CD4-positive, alpha-beta memory T cell (primary cell): ENCODE measurements around the gene TSHR. TPM values are rescaled to one million over a fixed set of nuclear protein-coding genes. Genes with fewer than 3 reads are reported as not detected.

Experiments
- CTCF ChIA-PET: fragments of 350-600 bp; sonication (Branson Sonifier 250); formaldehyde crosslinking; loops from one replicate; lab custom pipeline; 2021; ENCODE audit warnings: inconsistent platforms; ENCODE audit not compliant: partially characterized antibody; lab: Charles Lee
- POLR2A ChIA-PET: fragments of 350-600 bp; sonication (Branson Sonifier 250); formaldehyde crosslinking; loops from one replicate; lab custom pipeline; 2021; ENCODE audit not compliant: partially characterized antibody; lab: Charles Lee
- DNase-seq, 5 donors: peaks; one replicate each; pipeline versions ENCODE4 v3.0.0 to v3.0.0-alpha.2; 2020 to 2022; ENCODE audit warnings: mixed read lengths in 1 of 5
- H3K27ac ChIP-seq: one replicate; pipeline ENCODE4 v1.7.0; 2013; ENCODE audit warnings: low read depth, low read length
- H3K27me3 ChIP-seq: 2 replicates; pipeline ENCODE4 v1.7.0; 2013; ENCODE audit warnings: mild to moderate bottlenecking, low read length, moderate library complexity; ENCODE audit not compliant: insufficient read depth
- H3K36me3 ChIP-seq: 2 replicates; pipeline ENCODE4 v1.7.0; 2013; ENCODE audit warnings: mild to moderate bottlenecking, low read length, moderate library complexity; ENCODE audit not compliant: insufficient read depth
- H3K4me1 ChIP-seq: 2 replicates; pipeline ENCODE4 v1.7.0; 2013; ENCODE audit warnings: mild to moderate bottlenecking, low read length, moderate library complexity; ENCODE audit not compliant: insufficient read depth
- H3K4me3 ChIP-seq, 2 donors: one replicate each; pipeline ENCODE4 v1.7.0; 2013; ENCODE audit warnings: low read length in 2 of 2, mild to moderate bottlenecking in 1 of 2
- H3K9me3 ChIP-seq, 2 donors: one replicate each; pipeline ENCODE4 v1.7.0; 2013; ENCODE audit warnings: low read length in 2 of 2, control low read depth in 1 of 2; ENCODE audit not compliant: control insufficient read depth in 1 of 2
- H3K27ac Mint-ChIP-seq, 7 donors: one replicate each; pipeline ENCODE4 v1.8.0; 2020 to 2021; ENCODE audit warnings: mixed read lengths in 7 of 7, mild to moderate bottlenecking in 6 of 7, inconsistent platforms in 3 of 7, moderate library complexity in 3 of 7
- H3K27me3 Mint-ChIP-seq, 2 donors: one replicate each; pipeline ENCODE4 v1.8.0; 2020 to 2021; ENCODE audit warnings: mixed read lengths in 2 of 2
- H3K36me3 Mint-ChIP-seq, 2 donors: one replicate each; pipeline ENCODE4 v1.8.0; 2020 to 2021; ENCODE audit warnings: mixed read lengths in 2 of 2, inconsistent platforms in 1 of 2, mild to moderate bottlenecking in 1 of 2
- H3K4me1 Mint-ChIP-seq, 4 donors: one replicate each; pipeline ENCODE4 v1.8.0; 2020 to 2021; ENCODE audit warnings: mixed read lengths in 4 of 4, mild to moderate bottlenecking in 1 of 4
- H3K4me3 Mint-ChIP-seq, 8 donors: one replicate each; pipeline ENCODE4 v1.8.0; 2020 to 2021; ENCODE audit warnings: mixed read lengths in 8 of 8, mild to moderate bottlenecking in 7 of 8, moderate library complexity in 6 of 8, inconsistent platforms in 3 of 8
- H3K9me3 Mint-ChIP-seq, 8 donors: one replicate each; pipeline ENCODE4 v1.8.0; 2020 to 2021; ENCODE audit warnings: mixed read lengths in 8 of 8, mild to moderate bottlenecking in 5 of 8, inconsistent platforms in 3 of 8, moderate library complexity in 1 of 8
- intact Hi-C: fragments of 100-400 bp; cut with micrococcal nuclease; formaldehyde crosslinking; loops from one replicate; pipeline ENCODE4 v1.15.1; 2023
- polyA plus RNA-seq, 2 donors: library from polyadenylated mRNA; unstranded; fragments of 300-500 nt; fragmentation: Illumina TruSeq; gene quantifications; one replicate each; pipeline ENCODE4 v1.2.3, GENCODE V29; 2021
- total RNA-seq, 2 experiments: library from RNA; stranded (reverse); gene quantifications; one replicate each; pipeline ENCODE4 v1.2.3, GENCODE V29; 2021

TSHR gene
- total and polyA plus RNA-seq, 4 experiments from 2014 or later = 0.09 to 0.84 (median 0.30) TPM; not detected in 1

DNA sequence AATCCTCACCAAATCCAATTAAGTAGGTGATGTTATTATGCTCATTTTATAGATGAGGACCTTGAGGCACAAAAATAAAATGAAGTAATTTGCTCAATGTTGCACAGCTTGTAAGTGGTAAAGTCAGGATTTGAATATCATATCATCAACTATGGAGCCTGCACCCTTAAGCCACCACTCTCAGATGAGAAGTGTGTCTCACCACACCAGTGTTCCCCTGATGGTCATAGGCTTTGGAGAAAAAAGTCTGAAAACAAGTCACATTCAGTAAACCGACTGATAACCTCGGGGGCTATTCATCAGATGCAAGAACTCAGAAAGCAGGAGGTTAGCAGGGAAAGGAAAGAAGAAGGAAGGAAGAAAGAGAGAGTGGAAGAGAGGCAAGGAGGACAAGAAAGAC, 2.8 kb downstream of the TSHR start:
- peaks cover 46% of the 10 kb centered on the region for H3K4me1 ChIP-seq
- CTCF ChIA-PET = interaction anchor here (2.1 to 11.6 kb wide), 2 partner anchors 28 to 212 kb away, joined by 7 to 285 read pairs; no protein-coding TSS in a partner anchor
- no peak for DNase-seq
- no peak overlapping the region for H3K27ac ChIP-seq
- POLR2A ChIA-PET = interaction anchor here (1.7 to 3.4 kb wide), 4 partner anchors 16 to 261 kb away, joined by 3 to 18 read pairs (median 11); partner anchors contain the start of gene CEP128
- no peaks in the 10 kb centered on the region for H3K9me3 ChIP-seq
- no peaks in the 10 kb centered on the region for H3K27me3 Mint-ChIP-seq
- H3K4me1 Mint-ChIP-seq = peaks cover 32 to 48% (median 39%) of the 10 kb centered on the region in 4 donors
- peak overlapping the region; percentile 2 to 81 (median 48) for H3K4me3 Mint-ChIP-seq
- no peaks in the 10 kb centered on the region for H3K27me3 ChIP-seq
- no peak overlapping the region for H3K4me3 ChIP-seq
- H3K36me3 ChIP-seq = no peaks in the 10 kb centered on the region
- H3K9me3 Mint-ChIP-seq = peaks cover 0 to 2% (median 0%) of the 10 kb centered on the region in 8 donors
- H3K27ac Mint-ChIP-seq = peak overlapping the region in 6 of 7 donors; percentile 17 to 95 (median 78)
- peaks cover 3 to 4% of the 10 kb centered on the region in 2 donors for H3K36me3 Mint-ChIP-seq
- intact Hi-C loops = no loop called here

DNA sequence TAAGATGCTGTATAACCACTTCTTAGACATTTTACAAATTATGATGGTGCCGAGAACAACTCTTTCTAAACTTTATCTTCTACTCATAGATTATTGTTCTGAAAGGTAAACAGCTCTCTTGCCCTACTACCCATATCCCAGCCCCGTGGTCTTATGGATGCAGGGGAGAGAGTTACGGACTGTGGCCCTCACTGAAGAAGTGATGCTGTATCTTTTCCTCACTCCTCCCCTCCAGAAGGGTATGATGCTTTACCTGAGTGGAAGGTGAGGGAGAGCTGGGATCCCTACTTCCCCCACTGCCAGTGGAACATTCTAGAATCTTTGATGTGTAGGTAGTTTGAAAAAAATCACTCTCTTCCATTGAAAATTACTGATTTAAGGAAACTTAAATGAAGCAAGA, 3.5 kb downstream of the TSHR start:
- Mint-ChIP-seq H3K4me3 (peak overlapping the region; percentile 73 to 87 (median 80)), H3K4me1 (peaks cover 32 to 48% (median 39%) of the 10 kb centered on the region in 4 donors), H3K36me3 (peaks cover 3 to 4% of the 10 kb centered on the region in 2 donors), H3K27ac (peak overlapping the region; percentile 68 to 95 (median 91)), H3K27me3 (no peaks in the 10 kb centered on the region), H3K9me3 (peaks cover 0 to 2% (median 0%) of the 10 kb centered on the region in 8 donors)
- intact Hi-C loops = loop anchor here (1.0 kb wide), 1 partner anchor 28 kb away; no protein-coding TSS in a partner anchor
- CTCF ChIA-PET = interaction anchor here (1.4 to 11.6 kb wide), 3 partner anchors 28 to 262 kb away, joined by 3 to 285 read pairs (median 7); partner anchors contain the start of gene GTF2A1
- Histone ChIP-seq H3K36me3 (no peaks in the 10 kb centered on the region), H3K9me3 (no peaks in the 10 kb centered on the region), H3K27ac (peak overlapping the region; percentile 17), H3K4me3 (peak overlapping the region; percentile 32 to 33), H3K27me3 (no peaks in the 10 kb centered on the region), H3K4me1 (peaks cover 46% of the 10 kb centered on the region)
- POLR2A ChIA-PET = interaction anchor here (1.7 to 3.4 kb wide), 7 partner anchors 16 to 575 kb away, joined by 3 to 18 read pairs (median 8); partner anchors contain the start of genes CEP128, GTF2A1 and SEL1L
- no peak for DNase-seq

DNA sequence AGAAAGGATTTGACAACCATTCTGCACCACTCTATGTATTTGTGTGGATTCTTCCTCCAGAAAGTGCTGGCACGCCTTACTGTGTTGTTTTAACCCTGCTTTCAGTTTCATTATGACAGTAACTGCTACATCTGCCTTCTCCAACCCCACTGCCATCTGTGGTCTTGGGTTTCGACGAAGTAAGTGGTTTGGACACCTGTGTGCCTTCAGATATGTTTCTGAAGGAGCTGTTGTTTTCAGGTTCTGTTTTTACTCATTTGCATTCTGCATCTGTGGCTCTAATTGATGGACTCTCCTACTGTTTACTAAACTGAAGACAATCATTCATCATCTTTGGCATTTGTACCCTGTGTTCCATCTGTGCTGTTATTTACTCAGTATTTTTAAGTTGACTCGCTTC, 4.1 kb downstream of the TSHR start:
- peaks cover 32 to 46% (median 38%) of the 10 kb centered on the region in 4 donors for H3K4me1 Mint-ChIP-seq
- H3K36me3 Mint-ChIP-seq = peaks cover 3 to 4% of the 10 kb centered on the region in 2 donors
- ChIA-PET POLR2A (interaction anchor here (0.5 to 3.4 kb wide), 8 partner anchors 15 to 574 kb away, joined by 3 to 18 read pairs (median 6); partner anchors contain the start of genes CEP128, GTF2A1 and SEL1L), CTCF (interaction anchor here (1.3 to 11.6 kb wide), 5 partner anchors 12 to 261 kb away, joined by 3 to 285 read pairs (median 4); partner anchors contain the start of gene GTF2A1)
- H3K36me3 ChIP-seq = no peaks in the 10 kb centered on the region
- H3K27me3 ChIP-seq = no peaks in the 10 kb centered on the region
- peak overlapping the region; percentile 68 to 95 (median 91) for H3K27ac Mint-ChIP-seq
- peaks cover 46% of the 10 kb centered on the region for H3K4me1 ChIP-seq
- DNase-seq = peak; percentile 59 to 78 (median 68)
- peak overlapping the region; percentile 17 for H3K27ac ChIP-seq
- H3K9me3 Mint-ChIP-seq = peaks cover 0 to 2% (median 0%) of the 10 kb centered on the region in 8 donors
- H3K27me3 Mint-ChIP-seq = no peaks in the 10 kb centered on the region
- no peaks in the 10 kb centered on the region for H3K9me3 ChIP-seq
- peak overlapping the region; percentile 73 to 87 (median 80) for H3K4me3 Mint-ChIP-seq
- peak overlapping the region in 1 of 2 donors; percentile 33 for H3K4me3 ChIP-seq
- intact Hi-C loops = loop anchor here (1.0 kb wide), 1 partner anchor 28 kb away; no protein-coding TSS in a partner anchor

DNA sequence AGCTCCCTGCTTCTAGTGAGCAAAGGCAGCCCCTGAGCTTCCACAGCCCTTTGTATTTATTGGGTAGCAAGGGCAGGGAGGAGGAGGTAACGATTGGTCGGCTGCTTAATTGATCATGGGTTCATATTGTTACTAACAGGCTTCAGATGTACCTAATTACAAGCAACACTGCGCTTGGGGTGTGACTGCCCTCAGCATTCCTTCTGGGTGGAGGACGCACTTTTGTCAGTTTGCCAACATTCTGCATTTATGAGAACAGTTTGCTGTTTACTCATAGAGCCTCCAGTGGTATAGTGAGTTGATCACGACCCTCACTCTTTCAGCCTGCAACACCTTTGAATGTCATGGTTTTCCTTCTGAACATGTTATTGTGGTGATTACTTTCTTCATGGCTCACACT, 9.6 kb downstream of the TSHR start:
- ChIA-PET CTCF (interaction anchor here (0.6 to 1.4 kb wide), 2 partner anchors 22 to 27 kb away, joined by 4 to 5 read pairs; no protein-coding TSS in a partner anchor), POLR2A (no interaction called here)
- intact Hi-C loops = no loop called here
- H3K27ac ChIP-seq = no peak overlapping the region
- peaks cover 0 to 3% (median 0%) of the 10 kb centered on the region in 8 donors for H3K9me3 Mint-ChIP-seq
- no peaks in the 10 kb centered on the region for H3K36me3 ChIP-seq
- peaks cover 9% of the 10 kb centered on the region for H3K4me1 ChIP-seq
- H3K27me3 ChIP-seq = no peaks in the 10 kb centered on the region
- no peak for DNase-seq
- H3K9me3 ChIP-seq = no peaks in the 10 kb centered on the region
- H3K36me3 Mint-ChIP-seq = no peaks in the 10 kb centered on the region
- H3K27me3 Mint-ChIP-seq = peaks cover 0 to 2% of the 10 kb centered on the region in 2 donors
- no peak overlapping the region for H3K4me3 Mint-ChIP-seq
- peaks cover 3 to 5% (median 4%) of the 10 kb centered on the region in 4 donors for H3K4me1 Mint-ChIP-seq
- no peak overlapping the region for H3K27ac Mint-ChIP-seq
- no peak overlapping the region for H3K4me3 ChIP-seq

DNA sequence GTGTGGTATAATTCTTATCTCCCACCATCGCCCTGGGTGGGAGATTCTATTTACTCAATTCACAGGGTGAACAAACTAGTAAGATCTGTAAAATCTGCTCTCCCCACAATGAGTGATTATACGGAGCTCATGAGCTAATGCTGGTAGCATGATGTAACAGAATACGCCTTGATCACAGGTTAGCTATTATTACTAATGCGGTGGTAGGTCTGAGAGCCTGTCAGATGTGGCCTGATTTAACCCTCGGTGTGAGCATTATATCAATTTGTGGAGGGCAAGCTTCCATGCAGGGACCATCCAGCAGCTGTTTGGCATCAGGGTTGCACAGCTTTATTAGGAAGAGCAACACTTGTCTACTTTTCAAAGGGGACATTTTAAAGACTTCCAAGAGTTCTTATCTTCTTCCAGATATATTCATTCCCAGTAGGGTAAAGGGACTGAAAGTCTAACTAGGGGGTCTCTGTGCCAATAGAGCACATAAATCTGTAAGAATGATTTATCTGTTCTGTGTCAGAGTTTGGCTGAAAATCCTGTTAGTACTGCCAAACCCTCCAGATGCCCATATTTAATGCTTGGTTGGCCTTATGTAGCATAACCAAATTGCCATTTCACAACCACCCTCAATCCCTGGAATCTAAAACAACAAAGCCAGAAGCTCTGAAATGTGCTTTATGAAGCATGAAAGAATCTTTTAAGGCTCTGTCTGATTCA, 18.7 kb downstream of the TSHR start:
- H3K4me1 Mint-ChIP-seq = peaks cover 14 to 29% (median 22%) of the 10 kb centered on the region in 4 donors
- Histone ChIP-seq H3K27me3 (no peaks in the 10 kb centered on the region), H3K9me3 (no peaks in the 10 kb centered on the region), H3K4me1 (peaks cover 21% of the 10 kb centered on the region), H3K27ac (no peak overlapping the region), H3K36me3 (no peaks in the 10 kb centered on the region), H3K4me3 (no peak overlapping the region)
- peak overlapping the region in 2 of 8 donors; percentile 47 to 58 for H3K4me3 Mint-ChIP-seq
- H3K27ac Mint-ChIP-seq = peak overlapping the region in 3 of 7 donors; percentile 14 to 84 (median 63)
- no peaks in the 10 kb centered on the region for H3K27me3 Mint-ChIP-seq
- peak in 4 of 5 donors; percentile 17 to 58 (median 34) for DNase-seq
- intact Hi-C loops = no loop called here
- peaks cover 0 to 2% (median 0%) of the 10 kb centered on the region in 8 donors for H3K9me3 Mint-ChIP-seq
- no peaks in the 10 kb centered on the region for H3K36me3 Mint-ChIP-seq
- ChIA-PET CTCF (interaction anchor here (0.9 to 6.6 kb wide), 4 partner anchors 14 to 196 kb away, joined by 3 to 73 read pairs (median 12); partner anchors contain the start of gene TSHR), POLR2A (interaction anchor here (3.2 kb wide), 1 partner anchor 15 kb away, joined by 18 read pairs; no protein-coding TSS in a partner anchor)

DNA sequence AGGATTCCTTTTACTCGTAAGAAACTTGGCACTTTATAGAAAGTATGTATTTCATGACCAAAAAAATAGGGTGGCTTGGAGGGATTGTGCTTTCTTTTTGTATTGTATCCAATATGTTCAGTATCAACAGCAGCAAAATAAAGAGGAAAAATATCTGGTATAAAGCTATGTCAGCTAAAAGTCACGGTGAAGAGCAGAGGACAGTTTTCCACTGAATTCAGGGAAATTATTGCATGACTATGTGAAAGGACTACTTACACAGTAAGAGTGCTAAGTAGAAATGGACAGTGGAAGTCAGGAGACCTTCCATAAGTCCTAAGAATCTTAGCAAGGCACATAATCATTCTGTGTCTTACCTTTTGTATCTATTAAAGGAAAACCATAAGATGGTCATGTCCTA, 19.3 kb downstream of the TSHR start:
- DNase-seq = no peak
- H3K27ac Mint-ChIP-seq = no peak overlapping the region
- POLR2A ChIA-PET = interaction anchor here (3.2 kb wide), 1 partner anchor 15 kb away, joined by 18 read pairs; no protein-coding TSS in a partner anchor

More for the DNA sequence above, 19.3 kb downstream of the TSHR start:
- Histone ChIP-seq H3K27me3 (no peaks in the 10 kb centered on the region), H3K36me3 (no peaks in the 10 kb centered on the region), H3K27ac (no peak overlapping the region), H3K4me1 (peaks cover 21% of the 10 kb centered on the region), H3K9me3 (no peaks in the 10 kb centered on the region), H3K4me3 (no peak overlapping the region)
- Mint-ChIP-seq H3K27me3 (no peaks in the 10 kb centered on the region), H3K4me1 (peaks cover 16 to 29% (median 23%) of the 10 kb centered on the region in 4 donors), H3K4me3 (no peak overlapping the region), H3K9me3 (no peaks in the 10 kb centered on the region), H3K36me3 (no peaks in the 10 kb centered on the region)
- CTCF ChIA-PET = interaction anchor here (3.5 to 6.6 kb wide), 2 partner anchors 14 to 20 kb away, joined by 18 to 73 read pairs; partner anchors contain the start of gene TSHR
- intact Hi-C loops = no loop called here
